ENCODE measurements around the gene PRUNE2.

- no peak for TF ChIP-seq POLR2AphosphoS5 (IDR thresholded peaks at IDR 0.05)
- no peak for TF ChIP-seq CTCF (IDR thresholded peaks at IDR 0.05)
Observed at GRCh38 chr9:76564297-76564696, 341.6 kb downstream of the PRUNE2 start.
